HG03066 (cell line): ENCODE results near the gene PGAP1.
A peak's percentile ranks its signal among the peaks of the same experiment; 100 is the strongest.

Experiments
- ATAC-seq: cut with Tn5 transposase; IDR thresholded peaks from one replicate; pipeline ENCODE4 v1.9.1; 2021; ENCODE audit warnings: low read depth; ENCODE audit not compliant: unreplicated experiment

Gene PGAP1

DNA sequence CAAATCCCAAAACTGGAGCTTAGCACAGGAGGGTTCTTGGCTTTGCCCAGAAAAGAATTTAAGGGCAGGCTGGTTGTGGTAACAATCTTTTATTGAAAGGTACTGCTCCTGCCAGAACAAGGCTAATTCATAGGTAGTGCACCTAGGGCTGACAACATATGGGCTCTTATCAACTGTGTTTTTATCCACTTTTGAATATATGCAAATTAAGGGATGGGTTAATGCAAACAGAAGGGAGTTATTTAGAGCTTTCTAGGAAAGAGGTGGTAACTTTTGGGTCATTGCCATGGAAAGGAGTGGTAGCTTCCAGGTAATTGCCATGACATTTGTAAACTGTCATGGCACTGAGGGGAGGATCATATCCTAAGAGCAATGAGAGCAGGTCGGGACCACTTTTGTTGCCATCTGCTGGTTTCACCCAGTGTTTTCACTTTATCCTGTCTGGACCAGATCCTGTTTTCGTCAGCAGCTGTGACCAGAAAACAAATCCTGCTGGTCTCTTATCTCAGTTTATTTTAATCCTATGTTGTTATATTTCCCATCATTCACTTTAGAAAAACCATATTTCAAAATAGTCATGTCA lies 118.3 kb downstream of the PGAP1 start:
- ATAC-seq, result no peak

DNA sequence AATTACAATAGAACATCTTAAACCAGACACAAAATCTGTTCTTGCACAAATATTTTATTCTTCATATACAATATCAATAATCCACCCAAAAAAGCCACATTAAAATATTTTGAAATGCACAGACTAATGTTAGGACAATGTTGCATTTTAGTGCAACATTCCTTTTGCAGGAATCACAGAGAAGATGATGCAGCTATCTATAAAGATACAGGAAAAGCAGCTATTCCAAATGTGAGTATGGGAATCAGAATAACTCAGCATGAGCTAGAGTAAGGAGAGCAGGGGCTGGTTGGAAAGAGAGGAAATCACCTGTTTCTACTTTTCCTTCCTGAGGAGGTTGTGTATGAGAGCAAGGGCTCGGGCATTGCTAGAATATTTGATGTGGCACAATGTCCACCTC lies 122.1 kb downstream of the PGAP1 start:
- ATAC-seq, result no peak

DNA sequence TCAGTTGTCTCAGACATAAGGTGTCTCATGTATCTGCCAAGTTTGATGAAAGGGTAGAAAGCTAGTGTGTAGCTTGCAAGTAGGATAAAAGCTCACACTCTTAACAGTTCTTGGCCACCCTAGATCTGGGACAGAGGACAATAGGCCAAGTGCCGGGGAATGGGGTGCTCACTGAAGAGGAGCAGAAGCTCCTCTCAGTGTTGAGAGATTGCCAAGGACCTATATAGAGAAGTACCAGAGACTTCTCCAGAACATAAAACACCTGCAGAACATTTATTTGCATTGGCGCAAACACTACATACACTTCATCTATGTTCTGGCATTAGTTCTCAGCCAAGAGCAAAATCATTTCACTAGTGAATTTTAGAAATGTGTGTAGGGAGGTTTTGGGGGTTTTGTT lies 124.1 kb downstream of the PGAP1 start:
- ATAC-seq, result no peak

DNA sequence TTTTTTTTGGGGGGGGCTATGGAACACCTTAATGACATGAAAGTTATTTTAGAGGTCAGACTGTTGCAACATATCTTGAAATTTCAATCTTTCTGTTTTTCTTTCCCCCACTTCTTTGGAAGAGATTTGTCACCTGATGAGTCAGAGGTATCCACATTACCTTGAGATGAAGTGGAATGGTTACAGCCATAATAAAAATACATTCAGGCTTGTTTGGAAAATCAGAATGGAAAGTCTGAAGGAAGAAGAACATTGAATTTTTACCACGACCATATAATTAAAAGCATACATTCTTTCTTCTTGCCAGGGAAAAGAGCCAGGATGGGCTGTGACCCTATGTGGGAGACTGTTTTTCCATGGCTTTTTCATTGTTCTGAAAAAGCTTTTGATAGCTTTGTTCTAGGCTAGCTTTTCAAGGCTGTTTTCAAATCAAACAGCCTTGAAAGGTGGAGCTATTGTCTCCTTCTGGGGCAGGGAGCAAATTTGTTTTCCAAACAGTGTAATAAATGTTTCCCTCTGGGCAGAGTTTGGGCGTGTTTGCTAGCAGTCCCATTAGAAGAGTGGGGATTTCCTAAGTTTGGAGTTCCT lies 124.7 kb downstream of the PGAP1 start:
- ATAC-seq, result no peak

DNA sequence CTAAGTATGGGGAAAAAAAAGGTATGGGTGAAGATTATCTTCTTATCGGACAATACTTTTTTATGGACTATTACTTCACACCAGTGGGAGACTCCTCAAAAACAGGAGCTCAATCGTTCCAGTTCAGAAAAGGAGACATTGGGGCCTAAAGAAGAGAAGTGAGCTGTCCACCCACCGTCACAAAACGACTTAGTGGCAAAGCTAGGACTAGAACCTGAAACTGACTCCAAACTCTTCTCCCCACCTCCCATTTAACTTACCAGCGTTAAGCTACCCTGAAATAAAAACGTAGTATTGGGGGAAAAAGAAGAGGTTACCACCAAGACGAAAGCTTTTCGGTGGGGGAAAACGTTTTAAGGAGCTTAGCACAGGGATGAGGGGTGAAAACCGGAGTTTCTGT lies 127.5 kb downstream of the PGAP1 start:
- peak; percentile 2 for ATAC-seq

DNA sequence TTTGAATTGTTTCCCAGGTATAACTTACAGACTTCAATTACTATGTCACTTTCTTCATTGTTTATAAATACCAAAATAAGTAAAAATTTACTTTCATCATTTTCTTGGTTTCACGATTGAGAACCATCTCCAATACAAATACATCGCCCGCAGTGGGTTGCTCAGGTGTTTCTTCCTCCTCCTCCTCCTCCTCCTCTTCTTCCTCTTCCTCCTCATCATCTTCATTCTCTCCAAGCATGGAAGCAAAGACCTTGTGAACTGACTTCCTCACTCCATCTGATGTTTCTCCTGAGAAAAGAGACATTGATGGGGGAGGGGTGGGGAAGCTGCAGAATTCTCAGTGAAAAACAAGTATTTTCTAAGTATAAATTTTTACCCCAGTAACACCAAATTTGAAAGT lies 133.6 kb downstream of the PGAP1 start:
- no peak for ATAC-seq

DNA sequence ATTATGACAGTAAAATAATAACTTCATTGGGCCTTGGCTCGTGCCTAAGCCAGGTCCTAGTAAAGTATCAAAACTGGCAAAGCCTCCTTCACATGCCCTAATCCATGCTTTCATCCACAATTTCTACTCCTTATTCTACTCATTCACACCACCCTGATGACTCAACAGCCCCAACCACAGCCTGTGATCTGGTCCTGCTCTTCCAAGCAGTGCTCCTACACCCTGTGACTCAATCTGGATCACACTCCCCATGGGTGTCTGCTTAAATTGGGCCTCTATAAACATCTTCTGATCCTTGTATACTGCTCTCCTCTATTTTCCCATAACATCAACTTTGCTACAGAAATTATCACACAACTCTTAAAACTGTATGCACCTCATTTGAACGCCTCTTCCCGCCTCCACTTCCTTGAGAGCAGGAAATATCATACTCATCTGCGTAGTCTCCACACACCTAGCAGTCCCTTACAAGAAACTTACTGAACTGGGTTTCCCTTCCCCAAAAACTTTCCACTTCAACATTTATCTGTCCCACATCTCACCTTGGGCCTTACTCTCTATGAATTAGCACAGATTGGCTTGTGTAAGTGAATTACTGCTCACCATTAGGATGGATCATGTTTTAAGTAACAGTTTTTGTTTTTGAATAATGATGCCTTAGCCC lies 142.9 kb downstream of the PGAP1 start:
- ATAC-seq, result no peak
